ENCODE results near the gene ARL5A. TPM values are rescaled to one million over a fixed set of nuclear protein-coding genes. Genes with fewer than 3 reads are reported as not detected.

The ARL5A gene
- total RNA-seq, 1 donor from 2014 or later, result 103 TPM

- DNase-seq (ENCODE audit: low read depth in 2 of 2), result peak in 1 of 2 donors; percentile 47
Observed at GRCh38 chr2:151767536-151767935, 60.7 kb downstream of the ARL5A start.

- peak in 1 of 2 donors; percentile 49 for DNase-seq (ENCODE audit: low read depth in 2 of 2)
Observed at GRCh38 chr2:151766437-151767153, 61.6 kb downstream of the ARL5A start.

- DNase-seq (ENCODE audit: low read depth in 2 of 2), result peak in 1 of 2 donors; percentile 35
Observed at GRCh38 chr2:151765760-151766410, 62.3 kb downstream of the ARL5A start.

- DNase-seq (ENCODE audit: low read depth in 2 of 2), result no peak
Observed at GRCh38 chr2:151762694-151763093, 65.5 kb downstream of the ARL5A start.

- DNase-seq (ENCODE audit: low read depth in 2 of 2), result no peak
Observed at GRCh38 chr2:151761687-151762086, 66.5 kb downstream of the ARL5A start.

- no peak for DNase-seq (ENCODE audit: low read depth in 2 of 2)
Observed at GRCh38 chr2:151761193-151761592, 67.0 kb downstream of the ARL5A start.

- no peak for DNase-seq (ENCODE audit: low read depth in 2 of 2)
Observed at GRCh38 chr2:151760139-151760650, 68.0 kb downstream of the ARL5A start.

GRCh38 chr2:151758744-151759143 is 69.5 kb downstream of the ARL5A start:
- DNase-seq (ENCODE audit: low read depth in 2 of 2), result no peak

- peak in 1 of 2 donors; percentile 50 for DNase-seq (ENCODE audit: low read depth in 2 of 2)
Observed at GRCh38 chr2:151757861-151758260, 70.4 kb downstream of the ARL5A start.

GRCh38 chr2:151756820-151757219 is 71.4 kb downstream of the ARL5A start:
- DNase-seq (ENCODE audit: low read depth in 2 of 2), result no peak

GRCh38 chr2:151754253-151754897 is 73.8 kb downstream of the ARL5A start:
- no peak for DNase-seq (ENCODE audit: low read depth in 2 of 2)

GRCh38 chr2:151753540-151753939 is 74.7 kb downstream of the ARL5A start:
- DNase-seq (ENCODE audit: low read depth in 2 of 2), result no peak

Other genes with a start within 250 kb of the ARL5A start
- 0.65 and 0.99 TPM in 2 replicates for gene NEB, start 93.9 kb downstream of the ARL5A start, total RNA-seq

Data from lung microvascular endothelial cell (primary cell).